ENCODE measurements around the gene DOK7.

DOK7 gene

DNA sequence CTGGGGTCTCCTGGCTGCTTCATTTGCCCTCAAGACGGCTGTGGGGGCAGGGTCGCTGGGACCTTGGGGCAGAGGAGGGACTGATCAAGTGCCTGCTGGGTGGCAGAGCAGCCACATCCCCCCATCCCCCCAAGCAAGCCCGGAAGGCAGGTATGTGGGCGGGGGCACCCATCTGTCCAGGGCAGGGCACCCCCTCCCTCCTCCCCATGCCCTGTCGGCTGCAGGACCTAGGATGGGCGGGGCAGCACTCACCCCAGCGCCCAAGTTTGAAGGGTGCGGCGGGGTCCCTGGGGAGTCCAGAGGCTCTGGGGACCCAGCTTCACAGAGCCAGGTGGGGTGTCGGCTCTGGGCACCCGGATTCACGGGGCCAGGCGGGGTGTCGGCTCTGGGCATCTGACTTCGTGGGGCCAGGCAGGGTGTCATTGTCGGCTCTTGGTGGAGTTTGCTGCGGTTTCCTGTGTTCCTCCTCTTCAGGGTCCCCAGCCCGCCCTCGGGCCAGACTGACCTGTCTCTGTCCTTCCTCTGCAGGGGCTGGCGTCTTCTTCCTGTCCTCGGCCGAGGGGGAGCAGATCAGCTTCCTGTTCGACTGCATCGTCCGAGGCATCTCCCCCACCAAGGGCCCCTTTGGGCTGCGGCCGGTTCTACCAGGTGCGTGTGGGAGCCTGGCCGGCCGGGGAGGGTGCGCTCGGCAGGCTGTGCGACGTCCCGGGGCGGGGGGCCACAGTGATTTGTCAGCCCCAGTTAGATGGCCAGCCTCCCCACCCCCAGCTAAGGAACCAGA is 22.1 kb downstream of the DOK7 start:
- DNase-seq (ENCODE audit: extremely low read depth, low read depth) = no peak

DNA sequence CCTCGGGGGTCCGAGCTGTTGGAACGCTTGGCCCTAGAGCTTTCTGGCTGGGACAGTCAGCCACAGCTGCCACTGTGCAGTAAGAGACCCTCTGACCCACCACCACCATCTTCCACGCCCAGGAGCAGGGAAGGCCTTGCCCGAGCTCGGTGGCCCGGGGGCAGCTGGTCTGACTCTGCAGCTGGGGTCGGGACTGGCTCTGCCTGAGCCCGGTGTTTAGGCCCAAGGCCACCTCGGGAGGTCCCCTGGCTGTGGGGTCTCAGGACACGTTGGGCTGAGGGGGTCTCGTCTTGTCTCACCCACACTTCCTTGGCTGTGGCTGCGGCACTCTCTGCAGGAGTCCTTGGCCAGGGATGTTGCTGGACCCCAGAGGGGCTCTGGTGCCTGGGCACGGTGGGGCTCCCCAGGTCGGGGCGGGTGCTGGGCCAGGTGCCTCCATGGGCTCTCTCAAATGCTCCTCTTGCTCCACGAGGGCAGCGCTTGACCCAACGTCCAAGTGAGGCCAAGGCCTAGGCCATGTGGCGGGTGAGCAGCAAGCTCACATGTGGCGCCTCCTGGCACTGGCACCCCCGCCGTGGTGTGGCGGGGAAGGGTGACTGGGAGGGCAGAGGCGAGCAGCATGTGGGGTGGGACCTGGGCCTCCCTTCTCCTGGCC is 22.9 kb downstream of the DOK7 start:
- TF ChIP-seq, protein P1, sequence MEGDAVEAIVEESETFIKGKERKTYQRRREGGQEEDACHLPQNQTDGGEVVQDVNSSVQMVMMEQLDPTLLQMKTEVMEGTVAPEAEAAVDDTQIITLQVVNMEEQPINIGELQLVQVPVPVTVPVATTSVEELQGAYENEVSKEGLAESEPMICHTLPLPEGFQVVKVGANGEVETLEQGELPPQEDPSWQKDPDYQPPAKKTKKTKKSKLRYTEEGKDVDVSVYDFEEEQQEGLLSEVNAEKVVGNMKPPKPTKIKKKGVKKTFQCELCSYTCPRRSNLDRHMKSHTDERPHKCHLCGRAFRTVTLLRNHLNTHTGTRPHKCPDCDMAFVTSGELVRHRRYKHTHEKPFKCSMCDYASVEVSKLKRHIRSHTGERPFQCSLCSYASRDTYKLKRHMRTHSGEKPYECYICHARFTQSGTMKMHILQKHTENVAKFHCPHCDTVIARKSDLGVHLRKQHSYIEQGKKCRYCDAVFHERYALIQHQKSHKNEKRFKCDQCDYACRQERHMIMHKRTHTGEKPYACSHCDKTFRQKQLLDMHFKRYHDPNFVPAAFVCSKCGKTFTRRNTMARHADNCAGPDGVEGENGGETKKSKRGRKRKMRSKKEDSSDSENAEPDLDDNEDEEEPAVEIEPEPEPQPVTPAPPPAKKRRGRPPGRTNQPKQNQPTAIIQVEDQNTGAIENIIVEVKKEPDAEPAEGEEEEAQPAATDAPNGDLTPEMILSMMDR (IDR thresholded peaks at IDR 0.05; ENCODE audit: low read depth, low read length, missing control alignments) = no peak
- DNase-seq (ENCODE audit: extremely low read depth, low read depth) = no peak
- no peak overlapping the region for H3K4me3 ChIP-seq (replicated peaks; ENCODE audit: low read depth, low read length)

More for the DNA sequence above, 22.1 kb downstream of the DOK7 start:
- TF ChIP-seq, protein P1 (IDR thresholded peaks at IDR 0.05; ENCODE audit: low read depth, low read length, missing control alignments) = no peak
- H3K4me3 ChIP-seq (replicated peaks; ENCODE audit: low read depth, low read length) = no peak overlapping the region

DNA sequence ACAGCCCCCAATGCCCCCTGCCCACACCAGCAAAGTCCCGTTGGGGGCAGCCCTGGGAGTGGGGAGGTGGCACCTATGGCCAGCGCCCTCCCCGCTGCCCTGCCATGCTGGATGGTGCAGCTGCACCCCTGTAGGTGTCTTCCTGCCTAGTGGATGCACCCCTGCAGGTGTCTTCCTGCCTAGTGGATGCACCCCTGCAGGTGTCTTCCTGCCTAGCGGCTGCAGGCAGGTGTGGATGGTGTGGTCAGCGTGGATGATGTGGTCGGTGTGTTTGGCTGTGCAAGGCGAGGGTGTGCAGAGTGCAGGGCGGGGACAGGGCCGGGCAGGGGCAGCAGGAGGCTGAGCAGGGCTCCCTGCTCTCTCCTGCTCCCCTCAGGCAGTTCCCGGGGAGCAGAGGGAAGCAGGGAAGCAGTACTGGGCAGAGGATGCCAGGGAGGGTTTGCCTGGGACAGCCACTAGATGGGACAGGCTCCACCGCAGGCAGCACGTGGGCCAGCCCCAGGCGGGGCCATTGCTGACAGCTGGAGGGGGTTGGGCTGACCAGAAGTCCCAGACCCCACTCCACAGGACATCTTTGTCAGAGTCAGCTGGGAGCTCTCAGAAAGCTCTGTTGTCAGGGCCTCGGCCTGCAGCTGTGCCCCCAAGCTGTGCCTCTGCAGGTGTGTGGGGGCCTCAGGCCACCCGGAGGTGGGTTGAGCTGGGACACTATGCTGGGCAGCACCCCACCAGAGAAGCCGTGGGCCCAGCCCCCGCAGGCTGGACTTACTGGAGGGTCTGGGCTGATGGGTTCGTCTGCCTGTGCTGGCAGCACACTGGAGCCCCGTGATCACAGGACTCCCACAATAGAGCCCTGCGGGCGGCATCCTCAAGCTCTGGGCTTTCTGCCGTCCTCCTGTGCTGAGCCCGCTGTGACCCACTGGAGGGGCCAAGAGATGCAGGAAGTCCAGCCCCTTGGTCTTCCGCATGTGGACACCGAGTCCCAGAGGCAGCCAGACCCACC is 23.7 kb downstream of the DOK7 start:
- no peak for DNase-seq (ENCODE audit: extremely low read depth, low read depth)
- no peak overlapping the region for H3K4me3 ChIP-seq (replicated peaks; ENCODE audit: low read depth, low read length)
- TF ChIP-seq, protein P1 (IDR thresholded peaks at IDR 0.05; ENCODE audit: low read depth, low read length, missing control alignments) = no peak

DNA sequence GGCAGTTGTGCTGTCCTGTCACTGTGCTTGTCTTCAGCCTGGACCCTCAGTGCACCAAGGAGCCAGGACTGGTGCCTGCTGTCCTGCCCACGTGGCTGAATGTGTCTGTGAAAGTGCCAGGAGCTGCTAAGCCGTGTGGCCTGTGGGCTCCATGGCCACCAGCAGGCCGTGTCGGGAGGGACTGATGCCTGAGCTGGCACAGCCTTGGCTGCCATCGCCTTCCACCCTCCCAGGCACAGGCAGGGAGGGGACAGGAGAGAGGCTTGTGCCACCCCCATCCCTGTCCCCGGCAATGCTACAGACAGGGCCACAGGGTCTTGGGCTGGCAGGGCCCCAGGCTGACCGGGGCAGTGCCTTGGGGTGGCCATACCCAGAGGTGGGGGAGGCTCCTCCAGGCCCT is 24.8 kb downstream of the DOK7 start:
- TF ChIP-seq, protein P1 (IDR thresholded peaks at IDR 0.05; ENCODE audit: low read depth, low read length, missing control alignments) = no peak
- no peak for DNase-seq (ENCODE audit: extremely low read depth, low read depth)
- no peak overlapping the region for H3K4me3 ChIP-seq (replicated peaks; ENCODE audit: low read depth, low read length)

DNA sequence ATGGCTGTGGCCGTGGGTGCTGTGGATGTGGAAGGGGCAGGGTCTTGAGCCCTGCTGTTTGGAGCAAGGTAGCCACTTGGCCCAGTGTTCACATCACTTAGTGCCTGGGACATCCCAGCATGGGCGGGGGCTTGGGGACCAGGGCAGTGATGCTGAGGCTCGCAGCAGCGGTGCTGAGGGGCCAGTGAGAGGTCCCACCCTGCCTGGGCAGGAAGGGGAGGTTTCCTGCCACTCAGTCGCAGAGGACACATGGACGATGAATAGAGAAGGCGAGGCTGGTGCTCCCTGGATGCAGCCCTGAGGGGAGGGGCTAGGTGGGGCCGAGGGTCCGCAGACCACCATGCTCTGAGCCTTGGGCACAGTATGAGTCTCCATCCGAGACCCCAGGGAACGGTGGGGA is 25.7 kb downstream of the DOK7 start:
- no peak overlapping the region for H3K4me3 ChIP-seq (replicated peaks; ENCODE audit: low read depth, low read length)
- TF ChIP-seq, protein P1 (IDR thresholded peaks at IDR 0.05; ENCODE audit: low read depth, low read length, missing control alignments) = no peak
- DNase-seq (ENCODE audit: extremely low read depth, low read depth) = no peak

DNA sequence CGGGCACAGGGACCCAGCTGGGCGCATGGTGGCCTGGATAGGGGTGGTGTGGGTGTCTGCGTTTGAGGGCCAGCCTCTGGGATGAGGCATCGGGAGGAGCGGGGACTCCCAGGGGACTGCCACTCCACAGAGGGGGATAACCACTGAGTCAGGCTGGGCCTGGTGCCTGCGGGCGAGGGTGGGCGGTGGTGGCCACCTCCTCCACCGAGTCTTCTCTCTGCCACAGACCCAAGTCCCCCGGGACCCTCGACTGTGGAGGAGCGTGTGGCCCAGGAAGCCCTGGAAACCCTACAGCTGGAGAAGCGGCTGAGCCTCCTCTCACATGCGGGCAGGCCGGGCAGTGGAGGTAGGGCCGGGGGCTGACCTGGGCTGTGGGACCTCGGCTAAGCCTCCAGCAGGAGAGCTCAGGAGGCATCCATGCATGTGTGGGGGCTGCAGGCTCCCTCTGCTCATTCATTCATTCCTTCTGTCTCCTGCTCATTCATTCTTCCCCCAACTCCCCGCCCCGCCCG is 26.4 kb downstream of the DOK7 start:
- DNase-seq (ENCODE audit: extremely low read depth, low read depth) = no peak
- no peak overlapping the region for H3K4me3 ChIP-seq (replicated peaks; ENCODE audit: low read depth, low read length)
- TF ChIP-seq, protein P1 (IDR thresholded peaks at IDR 0.05; ENCODE audit: low read depth, low read length, missing control alignments) = no peak

All from HFF-Myc (cell line).